Ishikawa (cell line): Measurements from ENCODE around the gene YY1.

ENCODE experiments used
- CREB1 ChIP-seq: IDR thresholded peaks from 2 replicates; pipeline ENCODE4 v1.6.1; 2012; ENCODE audit warnings: low read depth
- FOXM1 ChIP-seq: IDR thresholded peaks from 2 replicates; pipeline ENCODE4 v1.6.1; 2012; ENCODE audit warnings: low read depth, borderline replicate concordance
- NFIC ChIP-seq: IDR thresholded peaks from 2 replicates; pipeline ENCODE4 v1.6.1; 2012
- TCF12 ChIP-seq: IDR thresholded peaks from 2 replicates; pipeline ENCODE4 v1.6.1; 2012; ENCODE audit warnings: low read depth
- YY1 ChIP-seq: IDR thresholded peaks from 2 replicates; pipeline ENCODE4 v1.6.1; 2012; ENCODE audit warnings: low read depth
- TF ChIP-seq, protein P1 (sequence below): IDR thresholded peaks from 2 replicates; pipeline ENCODE4 v1.6.1; 2012; ENCODE audit warnings: low read depth, mild to moderate bottlenecking
- TF ChIP-seq, protein P2 (sequence below): IDR thresholded peaks from 2 replicates; pipeline ENCODE4 v1.6.1; 2012

DNA sequence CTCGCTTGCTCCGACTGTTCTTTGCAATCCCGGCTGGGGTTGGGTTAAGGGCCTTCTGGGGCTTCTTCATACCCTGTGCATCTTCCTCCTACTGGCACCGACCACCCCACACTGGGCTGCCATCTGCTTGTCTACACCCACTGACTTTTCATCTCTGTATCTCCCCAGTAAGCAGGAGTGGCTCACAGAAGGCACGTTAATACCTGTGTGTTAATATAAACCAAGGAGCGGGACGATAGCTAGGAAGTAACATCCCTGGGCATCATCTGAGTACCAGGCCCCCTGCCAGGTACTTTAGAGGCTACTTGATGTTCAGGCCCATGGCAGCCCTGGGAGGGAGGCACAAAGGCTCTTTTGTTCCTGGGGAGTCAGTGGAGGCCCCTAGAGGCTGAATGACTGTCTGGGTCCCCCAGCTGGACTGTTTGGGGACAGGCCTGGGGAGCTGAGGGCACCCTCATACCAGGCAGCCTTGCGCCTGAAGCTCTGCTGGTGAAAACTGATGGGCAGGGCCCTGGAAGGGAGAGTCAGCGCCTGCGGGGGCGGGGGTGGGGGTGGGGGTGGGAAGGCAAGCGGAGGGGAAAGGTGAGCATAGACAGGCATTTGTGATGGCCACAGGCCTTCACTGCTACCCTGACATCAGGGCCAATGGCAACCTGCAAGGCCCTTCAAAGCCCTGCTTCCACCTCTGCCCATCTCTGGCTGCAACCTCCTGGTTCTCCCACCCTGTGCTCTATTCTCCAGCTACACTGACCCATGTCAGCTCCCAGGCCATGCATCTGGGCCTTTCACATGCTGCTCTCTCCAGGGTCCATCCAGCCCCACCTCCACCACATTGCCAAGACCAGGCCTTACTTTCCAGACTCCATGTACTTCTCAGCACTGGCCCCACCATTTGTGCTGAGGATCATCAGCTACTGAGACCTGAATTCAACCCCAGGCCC lies 45.3 kb upstream of the YY1 start:
- TF ChIP-seq, protein P1, sequence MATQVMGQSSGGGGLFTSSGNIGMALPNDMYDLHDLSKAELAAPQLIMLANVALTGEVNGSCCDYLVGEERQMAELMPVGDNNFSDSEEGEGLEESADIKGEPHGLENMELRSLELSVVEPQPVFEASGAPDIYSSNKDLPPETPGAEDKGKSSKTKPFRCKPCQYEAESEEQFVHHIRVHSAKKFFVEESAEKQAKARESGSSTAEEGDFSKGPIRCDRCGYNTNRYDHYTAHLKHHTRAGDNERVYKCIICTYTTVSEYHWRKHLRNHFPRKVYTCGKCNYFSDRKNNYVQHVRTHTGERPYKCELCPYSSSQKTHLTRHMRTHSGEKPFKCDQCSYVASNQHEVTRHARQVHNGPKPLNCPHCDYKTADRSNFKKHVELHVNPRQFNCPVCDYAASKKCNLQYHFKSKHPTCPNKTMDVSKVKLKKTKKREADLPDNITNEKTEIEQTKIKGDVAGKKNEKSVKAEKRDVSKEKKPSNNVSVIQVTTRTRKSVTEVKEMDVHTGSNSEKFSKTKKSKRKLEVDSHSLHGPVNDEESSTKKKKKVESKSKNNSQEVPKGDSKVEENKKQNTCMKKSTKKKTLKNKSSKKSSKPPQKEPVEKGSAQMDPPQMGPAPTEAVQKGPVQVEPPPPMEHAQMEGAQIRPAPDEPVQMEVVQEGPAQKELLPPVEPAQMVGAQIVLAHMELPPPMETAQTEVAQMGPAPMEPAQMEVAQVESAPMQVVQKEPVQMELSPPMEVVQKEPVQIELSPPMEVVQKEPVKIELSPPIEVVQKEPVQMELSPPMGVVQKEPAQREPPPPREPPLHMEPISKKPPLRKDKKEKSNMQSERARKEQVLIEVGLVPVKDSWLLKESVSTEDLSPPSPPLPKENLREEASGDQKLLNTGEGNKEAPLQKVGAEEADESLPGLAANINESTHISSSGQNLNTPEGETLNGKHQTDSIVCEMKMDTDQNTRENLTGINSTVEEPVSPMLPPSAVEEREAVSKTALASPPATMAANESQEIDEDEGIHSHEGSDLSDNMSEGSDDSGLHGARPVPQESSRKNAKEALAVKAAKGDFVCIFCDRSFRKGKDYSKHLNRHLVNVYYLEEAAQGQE, result no peak
- TF ChIP-seq TCF12 (no peak), CREB1 (no peak), NFIC (no peak), YY1 (no peak), FOXM1 (no peak)
- TF ChIP-seq, protein P2, sequence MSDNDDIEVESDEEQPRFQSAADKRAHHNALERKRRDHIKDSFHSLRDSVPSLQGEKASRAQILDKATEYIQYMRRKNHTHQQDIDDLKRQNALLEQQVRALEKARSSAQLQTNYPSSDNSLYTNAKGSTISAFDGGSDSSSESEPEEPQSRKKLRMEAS, result no peak
